Dedifferentiated amniotic fluid mesenchymal stem cell (primary cell): ENCODE results near the gene ACACB.

ENCODE experiments used
- DNase-seq: peaks from one replicate; pipeline ENCODE4 v3.0.0-alpha.2; 2016; ENCODE audit errors: extremely low spot score

Gene ACACB

GRCh38 chr12:109212460-109213115, 96.2 kb downstream of the ACACB start:
- DNase-seq: no peak

GRCh38 chr12:109214131-109214530, 97.7 kb downstream of the ACACB start:
- no peak for DNase-seq

GRCh38 chr12:109218996-109219395, 102.6 kb downstream of the ACACB start:
- no peak for DNase-seq

- DNase-seq: no peak
These were observed 103.6 kb downstream of the ACACB start for GRCh38 chr12:109219938-109220337.

- DNase-seq: no peak
These were observed 105.0 kb downstream of the ACACB start for GRCh38 chr12:109221277-109221931.

- DNase-seq: no peak
These were observed 105.7 kb downstream of the ACACB start for GRCh38 chr12:109222062-109222461.

GRCh38 chr12:109222496-109222895, 106.1 kb downstream of the ACACB start:
- DNase-seq: no peak

- no peak for DNase-seq
These were observed 106.8 kb downstream of the ACACB start for GRCh38 chr12:109223211-109223610.

- no peak for DNase-seq
These were observed 107.5 kb downstream of the ACACB start for GRCh38 chr12:109223868-109224267.

- no peak for DNase-seq
These were observed 112.3 kb downstream of the ACACB start for GRCh38 chr12:109228664-109229063.

GRCh38 chr12:109230193-109230592, 113.8 kb downstream of the ACACB start:
- no peak for DNase-seq

- no peak for DNase-seq
These were observed 116.3 kb downstream of the ACACB start for GRCh38 chr12:109232731-109233130.

GRCh38 chr12:109234012-109234411, 117.6 kb downstream of the ACACB start:
- DNase-seq: no peak

GRCh38 chr12:109236257-109236656, 119.9 kb downstream of the ACACB start:
- DNase-seq: no peak

GRCh38 chr12:109239179-109239578, 122.8 kb downstream of the ACACB start:
- DNase-seq: no peak

- DNase-seq: no peak
These were observed 123.3 kb downstream of the ACACB start for GRCh38 chr12:109239691-109240090.

GRCh38 chr12:109240365-109240764, 124.0 kb downstream of the ACACB start:
- DNase-seq: no peak

GRCh38 chr12:109241936-109242335, 125.5 kb downstream of the ACACB start:
- DNase-seq: no peak

- DNase-seq: no peak
These were observed 127.7 kb downstream of the ACACB start for GRCh38 chr12:109244073-109244472.

- no peak for DNase-seq
These were observed 129.8 kb downstream of the ACACB start for GRCh38 chr12:109246221-109246620.

- no peak for DNase-seq
These were observed 131.7 kb downstream of the ACACB start for GRCh38 chr12:109247831-109248654.

GRCh38 chr12:109250523-109250922, 134.1 kb downstream of the ACACB start:
- DNase-seq: no peak

GRCh38 chr12:109252799-109253198, 136.4 kb downstream of the ACACB start:
- DNase-seq: no peak
